ENCODE data around the gene SSPN.

- TF ChIP-seq POLR2A (IDR thresholded peaks at IDR 0.05) (no peak), CTCF (IDR thresholded peaks at IDR 0.05) (no peak)
Measured at GRCh38 chr12:26271889-26272492, 76.6 kb downstream of the SSPN start.
